ENCODE results near the gene RAD51B. TPM values are rescaled to one million over a fixed set of nuclear protein-coding genes. Genes with fewer than 3 reads are reported as not detected.
A peak's percentile ranks its signal among the peaks of the same experiment; 100 is the strongest.
"Not testable (repeated sequence)": the region's sequence is repeated elsewhere in the genome, so short reads cannot be mapped to it uniquely, and the experiment has no call there.

The RAD51B gene
- total and polyA plus RNA-seq, 4 donors, result 2.5 to 95.0 (median 9.6) TPM

- no peak for TF ChIP-seq CTCF (IDR thresholded peaks at IDR 0.05; ENCODE audit: control extremely low read depth, extremely low read depth)
- Histone ChIP-seq H3K36me3 (ENCODE audit: control insufficient read depth in 4 of 4, insufficient read depth in 4 of 4, low read length in 4 of 4) (no peaks in the 10 kb centered on the region), H3K27ac (ENCODE audit: low read depth in 1 of 2, low read length in 1 of 2) (no peak overlapping the region), H3K9ac (ENCODE audit: insufficient read depth in 1 of 2, low read length in 2 of 2) (no peak overlapping the region), H3K9me3 (ENCODE audit: control insufficient read depth in 4 of 4, insufficient read depth in 3 of 4, low read length in 3 of 4) (peaks cover 0 to 12% (median 7%) of the 10 kb centered on the region in 4 donors), H3K4me3 (no peak overlapping the region), H3K4me1 (ENCODE audit: control insufficient read depth in 5 of 5, insufficient read depth in 5 of 5, low read length in 5 of 5) (peaks cover 0 to 14% (median 0%) of the 10 kb centered on the region in 5 donors), H3K27me3 (ENCODE audit: control insufficient read depth in 3 of 3, insufficient read depth in 3 of 3, low read length in 2 of 3) (no peaks in the 10 kb centered on the region)
- DNase-seq (no peak), ATAC-seq (ENCODE audit: insufficient read depth, low FRiP score) (no peak)
- WGBS, 2 donors, result 90% methylated on average over 1 of the region's 1 CpG
Measured at GRCh38 chr14:68028075-68028474, 208.5 kb downstream of the RAD51B start.

GRCh38 chr14:68031011-68031410 lies 211.4 kb downstream of the RAD51B start:
- not testable (repeated sequence) for H3K4me3 ChIP-seq; H3K27me3 ChIP-seq (ENCODE audit: control insufficient read depth in 3 of 3, insufficient read depth in 3 of 3, low read length in 2 of 3); H3K36me3 ChIP-seq (ENCODE audit: control insufficient read depth in 4 of 4, insufficient read depth in 4 of 4, low read length in 4 of 4); DNase-seq; H3K27ac ChIP-seq (ENCODE audit: low read depth in 1 of 2, low read length in 1 of 2); ATAC-seq (ENCODE audit: insufficient read depth, low FRiP score); H3K9ac ChIP-seq (ENCODE audit: insufficient read depth in 1 of 2, low read length in 2 of 2)
- Histone ChIP-seq H3K9me3 (ENCODE audit: control insufficient read depth in 4 of 4, insufficient read depth in 3 of 4, low read length in 3 of 4) (peaks cover 0 to 12% (median 5%) of the 10 kb centered on the region in 4 donors), H3K4me1 (ENCODE audit: control insufficient read depth in 5 of 5, insufficient read depth in 5 of 5, low read length in 5 of 5) (peaks cover 0 to 39% (median 4%) of the 10 kb centered on the region in 5 donors)
- 98 to 100% methylated on average over 1 of the region's 1 CpG for WGBS, 2 donors

- 66 to 96% methylated on average over 1 of the region's 1 CpG for WGBS, 2 donors
Measured at GRCh38 chr14:68032154-68032553, 212.6 kb downstream of the RAD51B start.

GRCh38 chr14:68033336-68033932 lies 213.9 kb downstream of the RAD51B start:
- Histone ChIP-seq H3K9ac (ENCODE audit: insufficient read depth in 1 of 2, low read length in 2 of 2) (no peak overlapping the region), H3K9me3 (ENCODE audit: control insufficient read depth in 4 of 4, insufficient read depth in 3 of 4, low read length in 3 of 4) (peaks cover 0 to 9% (median 4%) of the 10 kb centered on the region in 4 donors), H3K27me3 (ENCODE audit: control insufficient read depth in 3 of 3, insufficient read depth in 3 of 3, low read length in 2 of 3) (no peaks in the 10 kb centered on the region), H3K27ac (ENCODE audit: low read depth in 1 of 2, low read length in 1 of 2) (no peak overlapping the region), H3K36me3 (ENCODE audit: control insufficient read depth in 4 of 4, insufficient read depth in 4 of 4, low read length in 4 of 4) (no peaks in the 10 kb centered on the region), H3K4me1 (ENCODE audit: control insufficient read depth in 5 of 5, insufficient read depth in 5 of 5, low read length in 5 of 5) (peaks cover 0 to 57% (median 4%) of the 10 kb centered on the region in 5 donors), H3K4me3 (no peak overlapping the region)
- no peak for ATAC-seq (ENCODE audit: insufficient read depth, low FRiP score)
- DNase-seq, result peak in 2 of 3 donors; percentile 67 to 73
- TF ChIP-seq CTCF (IDR thresholded peaks at IDR 0.05; ENCODE audit: control extremely low read depth, extremely low read depth), result no peak
- 72 to 83% methylated on average over 2 of the region's 2 CpGs for WGBS, 2 donors

More at GRCh38 chr14:68032154-68032553, 212.6 kb downstream of the RAD51B start:
- ATAC-seq (ENCODE audit: insufficient read depth, low FRiP score) (no peak), DNase-seq (no peak)
- Histone ChIP-seq H3K4me1 (ENCODE audit: control insufficient read depth in 5 of 5, insufficient read depth in 5 of 5, low read length in 5 of 5) (peaks cover 0 to 47% (median 4%) of the 10 kb centered on the region in 5 donors), H3K9ac (ENCODE audit: insufficient read depth in 1 of 2, low read length in 2 of 2) (no peak overlapping the region), H3K4me3 (no peak overlapping the region), H3K36me3 (ENCODE audit: control insufficient read depth in 4 of 4, insufficient read depth in 4 of 4, low read length in 4 of 4) (no peaks in the 10 kb centered on the region), H3K9me3 (ENCODE audit: control insufficient read depth in 4 of 4, insufficient read depth in 3 of 4, low read length in 3 of 4) (peaks cover 0 to 11% (median 5%) of the 10 kb centered on the region in 4 donors), H3K27ac (ENCODE audit: low read depth in 1 of 2, low read length in 1 of 2) (no peak overlapping the region), H3K27me3 (ENCODE audit: control insufficient read depth in 3 of 3, insufficient read depth in 3 of 3, low read length in 2 of 3) (no peaks in the 10 kb centered on the region)
- no peak for TF ChIP-seq CTCF (IDR thresholded peaks at IDR 0.05; ENCODE audit: control extremely low read depth, extremely low read depth)
